H9 (cell line): ENCODE results near the gene C1GALT1C1. TPM values are rescaled to one million over a fixed set of nuclear protein-coding genes. Genes with fewer than 3 reads are reported as not detected.

Experiments
- DNase-seq: peaks from one replicate; pipeline ENCODE4 v3.0.0-alpha.2; 2017
- H2AFZ ChIP-seq: one replicate; pipeline ENCODE4 v1.6.1; 2013; ENCODE audit warnings: mild to moderate bottlenecking, low read length, control low read depth, moderate library complexity
- H2AK5ac ChIP-seq: 2 replicates; pipeline ENCODE4 v1.6.1; 2013; ENCODE audit warnings: low read length, control low read depth, mixed read lengths; ENCODE audit not compliant: insufficient read length
- H2BK120ac ChIP-seq: one replicate; pipeline ENCODE4 v1.6.1; 2013; ENCODE audit warnings: low read depth, mild to moderate bottlenecking, low read length, control low read depth, inconsistent platforms; ENCODE audit not compliant: poor library complexity, severe bottlenecking
- H2BK12ac ChIP-seq: 2 replicates; pipeline ENCODE4 v1.6.1; 2013; ENCODE audit warnings: low read length, control low read depth, mixed read lengths, low read depth; ENCODE audit not compliant: insufficient read length
- H2BK15ac ChIP-seq: 2 replicates; pipeline ENCODE4 v1.6.1; 2013; ENCODE audit warnings: low read depth, low read length, control low read depth
- H2BK20ac ChIP-seq: one replicate; pipeline ENCODE4 v1.6.1; 2013; ENCODE audit warnings: low read depth, mild to moderate bottlenecking, low read length, control low read depth, inconsistent platforms; ENCODE audit not compliant: poor library complexity, severe bottlenecking
- H2BK5ac ChIP-seq: 2 replicates; pipeline ENCODE4 v1.6.1; 2013; ENCODE audit warnings: low read length, control low read depth, mixed read lengths; ENCODE audit not compliant: insufficient read length
- H3K14ac ChIP-seq: 2 replicates; pipeline ENCODE4 v1.6.1; 2013; ENCODE audit warnings: low read length, control low read depth; ENCODE audit not compliant: insufficient read depth
- H3K18ac ChIP-seq: 2 replicates; pipeline ENCODE4 v1.6.1; 2013; ENCODE audit warnings: low read depth, mild to moderate bottlenecking, mixed read lengths, low read length, control low read depth; ENCODE audit not compliant: insufficient read length
- H3K23ac ChIP-seq: 2 replicates; pipeline ENCODE4 v1.6.1; 2013; ENCODE audit warnings: low read length, control low read depth, mixed read lengths, low read depth; ENCODE audit not compliant: insufficient read length
- H3K23me2 ChIP-seq: 2 replicates; pipeline ENCODE4 v1.6.1; 2013; ENCODE audit warnings: low read depth, mild to moderate bottlenecking, mixed read lengths, low read length, control low read depth; ENCODE audit not compliant: insufficient read length, poor library complexity, severe bottlenecking
- H3K27ac ChIP-seq: 2 replicates; pipeline ENCODE4 v1.5.1; 2013; ENCODE audit warnings: low read length, control low read depth, mixed read lengths, low read depth; ENCODE audit not compliant: insufficient read length
- H3K27me3 ChIP-seq: 2 replicates; pipeline ENCODE4 v1.6.1; 2013; ENCODE audit warnings: low read length, control low read depth, inconsistent platforms; ENCODE audit not compliant: insufficient read depth
- H3K4ac ChIP-seq: 2 replicates; pipeline ENCODE4 v1.6.1; 2013; ENCODE audit warnings: low read depth, mild to moderate bottlenecking, control low read depth, inconsistent platforms, low read length, moderate library complexity
- H3K4me1 ChIP-seq: 2 replicates; pipeline ENCODE4 v1.6.1; 2013; ENCODE audit warnings: low read length, control low read depth, inconsistent platforms; ENCODE audit not compliant: insufficient read depth
- H3K4me2 ChIP-seq: 2 replicates; pipeline ENCODE4 v1.6.1; 2013; ENCODE audit warnings: low read length, control low read depth, mixed read lengths; ENCODE audit not compliant: insufficient read length, insufficient read depth
- H3K56ac ChIP-seq: 2 replicates; pipeline ENCODE4 v1.6.1; 2013; ENCODE audit warnings: low read depth, mild to moderate bottlenecking, mixed read lengths, low read length, control low read depth; ENCODE audit not compliant: insufficient read length
- H3K79me1 ChIP-seq: 2 replicates; pipeline ENCODE4 v1.6.1; 2013; ENCODE audit warnings: low read depth, mild to moderate bottlenecking, moderate library complexity, low read length, control low read depth, inconsistent platforms; ENCODE audit not compliant: insufficient read depth, poor library complexity, severe bottlenecking
- H3K79me2 ChIP-seq: 2 replicates; pipeline ENCODE4 v1.6.1; 2013; ENCODE audit warnings: low read length, control low read depth, inconsistent platforms; ENCODE audit not compliant: insufficient read depth
- H3K9ac ChIP-seq: 2 replicates; pipeline ENCODE4 v1.6.1; 2013; ENCODE audit warnings: low read length, control low read depth, mixed read lengths; ENCODE audit not compliant: insufficient read length; ENCODE audit errors: extremely low read depth
- H3K9me3 ChIP-seq: one replicate; pipeline ENCODE4 v1.6.1; 2013; ENCODE audit warnings: low read depth, low read length, inconsistent platforms; ENCODE audit not compliant: control insufficient read depth
- H3T11ph ChIP-seq: one replicate; pipeline ENCODE4 v1.6.1; 2013; ENCODE audit warnings: mild to moderate bottlenecking, low read length, control low read depth, inconsistent platforms
- H4K20me1 ChIP-seq: one replicate; pipeline ENCODE4 v1.6.1; 2013; ENCODE audit not compliant: control insufficient read depth, insufficient read length, insufficient read depth
- H4K5ac ChIP-seq: 2 replicates; pipeline ENCODE4 v1.6.1; 2013; ENCODE audit warnings: low read depth, mild to moderate bottlenecking, mixed read lengths, low read length, control low read depth; ENCODE audit not compliant: insufficient read length
- H4K8ac ChIP-seq: replicated peaks from 2 replicates; pipeline ENCODE4 v1.6.1; 2013; ENCODE audit warnings: low read length, control low read depth, mixed read lengths, low read depth; ENCODE audit not compliant: insufficient read length
- H4K91ac ChIP-seq: 2 replicates; pipeline ENCODE4 v1.6.1; 2013; ENCODE audit warnings: low read depth, mild to moderate bottlenecking, moderate library complexity, mixed read lengths, low read length, control low read depth; ENCODE audit not compliant: insufficient read length
- H3K27ac Mint-ChIP-seq, 3 experiments: 2 replicates in 2 of 3; 3 replicates in 1 of 3; pipeline ENCODE4 v1.8.0; 2020 to 2021; ENCODE audit warnings: mixed read lengths in 3 of 3, mild to moderate bottlenecking in 1 of 3, moderate library complexity in 1 of 3
- H3K27me3 Mint-ChIP-seq: 2 replicates; pipeline ENCODE4 v1.8.0; 2021; ENCODE audit warnings: low read depth, mild to moderate bottlenecking, moderate library complexity, mixed read lengths
- H3K36me3 Mint-ChIP-seq, 3 experiments: 2 replicates in 2 of 3; 3 replicates in 1 of 3; pipeline ENCODE4 v1.8.0; 2020 to 2021; ENCODE audit warnings: low read depth in 3 of 3, mixed read lengths in 3 of 3; ENCODE audit not compliant: insufficient read depth in 1 of 3
- H3K4me1 Mint-ChIP-seq, 2 experiments: 2 replicates each; pipeline ENCODE4 v1.8.0; 2020; ENCODE audit warnings: mixed read lengths in 2 of 2
- H3K4me3 Mint-ChIP-seq, 2 experiments: 2 replicates in 1 of 2; 3 replicates in 1 of 2; pipeline ENCODE4 v1.8.0; 2020 to 2021; ENCODE audit warnings: mild to moderate bottlenecking in 2 of 2, mixed read lengths in 2 of 2, moderate library complexity in 1 of 2
- H3K9me3 Mint-ChIP-seq, 2 experiments: 2 replicates in 1 of 2; 3 replicates in 1 of 2; pipeline ENCODE4 v1.8.0; 2020; ENCODE audit warnings: mild to moderate bottlenecking in 2 of 2, mixed read lengths in 2 of 2, moderate library complexity in 1 of 2
- CTCF ChIP-seq: fragments of 200-600 bp; sonication (generic); conservative IDR thresholded peaks from 3 replicates; pipeline ENCODE4 v1.8.0; 2021; ENCODE audit warnings: antibody characterized with exemption, mild to moderate bottlenecking
- total RNA-seq: library from RNA; stranded (reverse); gene quantifications from 2 replicates; pipeline ENCODE4 v1.2.1, GENCODE V29; 2021

C1GALT1C1 gene
- total RNA-seq, 1 experiment from 2014 or later = 16.0 TPM

- no peak overlapping the region for H2BK120ac ChIP-seq
- H3K18ac ChIP-seq = no peak overlapping the region
- H3K23ac ChIP-seq = no peak overlapping the region
- H4K8ac ChIP-seq = no peak overlapping the region
- H3K4ac ChIP-seq = no peak overlapping the region
- H3K4me1 ChIP-seq = no peaks in the 10 kb centered on the region
- no peak for DNase-seq
- no peak for TF ChIP-seq CTCF
- peaks cover 19% of the 10 kb centered on the region for H3K9me3 ChIP-seq
- no peak overlapping the region for H2BK15ac ChIP-seq
- no peaks in the 10 kb centered on the region for H4K20me1 ChIP-seq
- Mint-ChIP-seq H3K27ac (no peak overlapping the region), H3K36me3 (no peaks in the 10 kb centered on the region), H3K4me1 (no peaks in the 10 kb centered on the region), H3K27me3 (peaks cover 2% of the 10 kb centered on the region), H3K4me3 (no peak overlapping the region), H3K9me3 (peaks cover 59 to 61% of the 10 kb centered on the region in 2 experiments)
- H2BK12ac ChIP-seq = no peak overlapping the region
- H3T11ph ChIP-seq = no peak overlapping the region
- no peak overlapping the region for H2BK5ac ChIP-seq
- H3K56ac ChIP-seq = no peak overlapping the region
- H4K5ac ChIP-seq = no peak overlapping the region
- H2BK20ac ChIP-seq = no peak overlapping the region
- H3K27ac ChIP-seq = no peak overlapping the region
- no peak overlapping the region for H3K4me2 ChIP-seq
- H3K79me2 ChIP-seq = no peaks in the 10 kb centered on the region
- no peaks in the 10 kb centered on the region for H3K23me2 ChIP-seq
- no peak overlapping the region for H3K9ac ChIP-seq
- no peak overlapping the region for H2AK5ac ChIP-seq
- H3K27me3 ChIP-seq = no peaks in the 10 kb centered on the region
- no peak overlapping the region for H4K91ac ChIP-seq
- H3K79me1 ChIP-seq = no peaks in the 10 kb centered on the region
- H3K14ac ChIP-seq = no peak overlapping the region
- H2AFZ ChIP-seq = no peak overlapping the region
Observed at GRCh38 chrX:120671963-120672362, 42.1 kb upstream of the C1GALT1C1 start.
